ENCODE measurements around the gene TCF4.

- TF ChIP-seq EZH2 (optimal IDR thresholded peaks at IDR 0.05; ENCODE audit: low read depth, low read length): no peak
- TF ChIP-seq, protein P1, sequence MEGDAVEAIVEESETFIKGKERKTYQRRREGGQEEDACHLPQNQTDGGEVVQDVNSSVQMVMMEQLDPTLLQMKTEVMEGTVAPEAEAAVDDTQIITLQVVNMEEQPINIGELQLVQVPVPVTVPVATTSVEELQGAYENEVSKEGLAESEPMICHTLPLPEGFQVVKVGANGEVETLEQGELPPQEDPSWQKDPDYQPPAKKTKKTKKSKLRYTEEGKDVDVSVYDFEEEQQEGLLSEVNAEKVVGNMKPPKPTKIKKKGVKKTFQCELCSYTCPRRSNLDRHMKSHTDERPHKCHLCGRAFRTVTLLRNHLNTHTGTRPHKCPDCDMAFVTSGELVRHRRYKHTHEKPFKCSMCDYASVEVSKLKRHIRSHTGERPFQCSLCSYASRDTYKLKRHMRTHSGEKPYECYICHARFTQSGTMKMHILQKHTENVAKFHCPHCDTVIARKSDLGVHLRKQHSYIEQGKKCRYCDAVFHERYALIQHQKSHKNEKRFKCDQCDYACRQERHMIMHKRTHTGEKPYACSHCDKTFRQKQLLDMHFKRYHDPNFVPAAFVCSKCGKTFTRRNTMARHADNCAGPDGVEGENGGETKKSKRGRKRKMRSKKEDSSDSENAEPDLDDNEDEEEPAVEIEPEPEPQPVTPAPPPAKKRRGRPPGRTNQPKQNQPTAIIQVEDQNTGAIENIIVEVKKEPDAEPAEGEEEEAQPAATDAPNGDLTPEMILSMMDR (IDR thresholded peaks at IDR 0.05; ENCODE audit: low read length): no peak; the same call in 1 of the 2 replicates
Measured at GRCh38 chr18:55322178-55322735, 265.7 kb downstream of the TCF4 start.
